Measurements from ENCODE around the gene CCDC91. TPM values are rescaled to one million over a fixed set of nuclear protein-coding genes. Genes with fewer than 3 reads are reported as not detected.

Gene CCDC91
- total and polyA plus RNA-seq, 2 donors (not counting 1 experiment from before 2014, with no cell fraction given), result 23.9 to 47.6 TPM

DNA sequence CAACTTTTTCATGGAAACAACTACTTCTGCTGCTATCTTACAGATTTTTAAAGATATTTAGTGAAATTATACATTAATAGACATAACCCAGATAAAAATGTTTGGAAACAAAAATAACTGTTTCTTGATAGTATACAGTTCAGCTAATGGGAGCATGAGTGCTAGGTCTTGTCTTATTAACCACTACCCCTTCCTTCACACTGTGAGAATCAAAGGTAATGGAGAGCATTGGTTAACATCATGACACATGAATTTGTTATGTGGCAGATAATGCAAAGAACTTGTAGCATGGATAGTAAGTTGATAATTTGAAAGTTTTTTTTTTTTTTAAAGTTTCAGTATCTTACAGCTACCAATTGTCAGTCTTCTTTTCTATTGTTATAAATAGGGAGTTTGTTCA, 44.2 kb downstream of the CCDC91 start:
- Histone ChIP-seq H3K4me3 (replicated peaks in 1 of 4; ENCODE audit: control extremely low read depth in 1 of 4, insufficient read depth in 1 of 4, low read depth in 3 of 4, low read length in 4 of 4) (no peak overlapping the region), H3K27me3 (ENCODE audit: control insufficient read depth, insufficient read depth, low read length) (no peaks in the 10 kb centered on the region), H3K9ac (ENCODE audit: insufficient read depth, low read length) (no peak overlapping the region), H3K4me1 (ENCODE audit: control insufficient read depth, extremely low read depth, insufficient read depth, low read length) (no peaks in the 10 kb centered on the region), H3K79me2 (ENCODE audit: control insufficient read depth, insufficient read depth, low read length) (no peaks in the 10 kb centered on the region), H3K4me2 (ENCODE audit: extremely low read depth, insufficient read depth, low read length) (no peak overlapping the region), H3K27ac (ENCODE audit: insufficient read depth, low read length) (no peak overlapping the region), H4K20me1 (ENCODE audit: control insufficient read depth, extremely low read depth, insufficient read depth, low read length) (no peaks in the 10 kb centered on the region), H3K9me3 (ENCODE audit: control insufficient read depth, insufficient read depth, low read depth, low read length) (no peaks in the 10 kb centered on the region), H3K36me3 (ENCODE audit: control insufficient read depth, insufficient read depth, low read length) (no peaks in the 10 kb centered on the region), H2AFZ (ENCODE audit: low read length) (no peak overlapping the region)
- TF ChIP-seq CTCF (conservative IDR thresholded peaks at IDR 0.05 in 1 of 2, IDR thresholded peaks at IDR 0.05 in 1 of 2; ENCODE audit: low read depth in 1 of 2, low read length in 2 of 2), result no peak
- no peak for TF ChIP-seq EZH2 (IDR thresholded peaks at IDR 0.05; ENCODE audit: low read length, missing control alignments)
- no peak for DNase-seq (ENCODE audit: low read depth in 2 of 2)

DNA sequence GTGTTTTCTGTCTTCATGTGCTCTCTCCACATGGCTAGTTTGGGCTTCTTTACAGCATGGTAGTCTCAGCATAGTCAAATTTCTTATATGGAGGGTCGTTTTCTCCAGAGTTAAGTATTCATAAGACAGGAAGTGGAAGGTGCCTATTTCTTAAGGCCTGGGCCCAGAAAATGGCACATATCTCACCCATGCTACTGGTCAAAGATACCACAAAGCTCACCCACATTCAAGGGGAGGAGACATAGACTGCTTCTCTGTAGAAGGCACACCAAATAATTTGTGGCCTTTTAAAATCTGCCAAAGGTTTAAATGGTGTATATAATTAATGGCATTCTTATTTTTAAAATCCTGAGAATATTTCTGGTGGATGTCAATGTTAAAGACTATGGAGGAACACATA, 44.8 kb downstream of the CCDC91 start:
- no peak overlapping the region for H3K9ac ChIP-seq (ENCODE audit: insufficient read depth, low read length)
- H3K4me1 ChIP-seq (ENCODE audit: control insufficient read depth, extremely low read depth, insufficient read depth, low read length), result no peaks in the 10 kb centered on the region

DNA sequence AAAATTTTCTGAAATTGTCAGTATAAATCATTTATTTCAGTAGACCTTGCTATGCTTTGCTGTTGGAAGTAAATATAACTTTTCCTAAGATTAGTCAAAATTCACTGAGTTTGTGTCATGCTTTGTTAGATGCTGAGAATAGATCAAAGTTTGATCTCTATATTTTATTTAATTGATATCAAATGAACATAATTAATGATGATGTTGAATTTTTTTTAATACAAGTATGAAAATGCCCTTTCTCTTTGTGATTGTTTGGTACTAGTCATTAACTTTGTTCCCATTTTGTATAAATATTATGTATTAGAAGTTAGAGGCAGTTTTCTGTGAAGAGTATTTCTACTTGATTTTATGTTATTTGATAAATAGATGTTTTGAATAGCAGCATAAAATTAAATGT, 45.7 kb downstream of the CCDC91 start:
- no peak overlapping the region for H2AFZ ChIP-seq (ENCODE audit: low read length)
- DNase-seq (ENCODE audit: low read depth in 2 of 2), result no peak
- no peaks in the 10 kb centered on the region for H3K27me3 ChIP-seq (ENCODE audit: control insufficient read depth, insufficient read depth, low read length)
- H3K9ac ChIP-seq (ENCODE audit: insufficient read depth, low read length), result no peak overlapping the region
- H4K20me1 ChIP-seq (ENCODE audit: control insufficient read depth, extremely low read depth, insufficient read depth, low read length), result no peaks in the 10 kb centered on the region
- no peak overlapping the region for H3K27ac ChIP-seq (ENCODE audit: insufficient read depth, low read length)
- no peaks in the 10 kb centered on the region for H3K36me3 ChIP-seq (ENCODE audit: control insufficient read depth, insufficient read depth, low read length)
- H3K79me2 ChIP-seq (ENCODE audit: control insufficient read depth, insufficient read depth, low read length), result no peaks in the 10 kb centered on the region
- no peak for TF ChIP-seq CTCF (conservative IDR thresholded peaks at IDR 0.05 in 1 of 2, IDR thresholded peaks at IDR 0.05 in 1 of 2; ENCODE audit: low read depth in 1 of 2, low read length in 2 of 2)
- H3K4me1 ChIP-seq (ENCODE audit: control insufficient read depth, extremely low read depth, insufficient read depth, low read length), result no peaks in the 10 kb centered on the region
- no peak overlapping the region for H3K4me2 ChIP-seq (ENCODE audit: extremely low read depth, insufficient read depth, low read length)
- H3K4me3 ChIP-seq (replicated peaks in 1 of 4; ENCODE audit: control extremely low read depth in 1 of 4, insufficient read depth in 1 of 4, low read depth in 3 of 4, low read length in 4 of 4), result no peak overlapping the region
- no peaks in the 10 kb centered on the region for H3K9me3 ChIP-seq (ENCODE audit: control insufficient read depth, insufficient read depth, low read depth, low read length)

More for the DNA sequence above, 44.8 kb downstream of the CCDC91 start:
- no peaks in the 10 kb centered on the region for H3K36me3 ChIP-seq (ENCODE audit: control insufficient read depth, insufficient read depth, low read length)
- no peak overlapping the region for H3K4me2 ChIP-seq (ENCODE audit: extremely low read depth, insufficient read depth, low read length)
- no peaks in the 10 kb centered on the region for H4K20me1 ChIP-seq (ENCODE audit: control insufficient read depth, extremely low read depth, insufficient read depth, low read length)
- no peaks in the 10 kb centered on the region for H3K27me3 ChIP-seq (ENCODE audit: control insufficient read depth, insufficient read depth, low read length)
- no peak overlapping the region for H3K4me3 ChIP-seq (replicated peaks in 1 of 4; ENCODE audit: control extremely low read depth in 1 of 4, insufficient read depth in 1 of 4, low read depth in 3 of 4, low read length in 4 of 4)
- no peak overlapping the region for H2AFZ ChIP-seq (ENCODE audit: low read length)
- TF ChIP-seq CTCF (conservative IDR thresholded peaks at IDR 0.05 in 1 of 2, IDR thresholded peaks at IDR 0.05 in 1 of 2; ENCODE audit: low read depth in 1 of 2, low read length in 2 of 2) (no peak), EZH2 (IDR thresholded peaks at IDR 0.05; ENCODE audit: low read length, missing control alignments) (no peak)
- H3K27ac ChIP-seq (ENCODE audit: insufficient read depth, low read length), result no peak overlapping the region
- H3K79me2 ChIP-seq (ENCODE audit: control insufficient read depth, insufficient read depth, low read length), result no peaks in the 10 kb centered on the region
- DNase-seq (ENCODE audit: low read depth in 2 of 2), result no peak
- no peaks in the 10 kb centered on the region for H3K9me3 ChIP-seq (ENCODE audit: control insufficient read depth, insufficient read depth, low read depth, low read length)

Data from fibroblast of lung (primary cell).